Neuronal stem cell (in vitro differentiated cells): ENCODE measurements around the gene LRRC4B.
A peak's percentile ranks its signal among the peaks of the same experiment; 100 is the strongest.

ENCODE experiments used
- DNase-seq: peaks from one replicate; pipeline ENCODE4 v3.0.0-alpha.2; 2013; ENCODE audit warnings: low spot score
- H2AFZ ChIP-seq: one replicate; pipeline ENCODE4 v1.6.1; 2013; ENCODE audit warnings: mild to moderate bottlenecking, low read length, inconsistent platforms
- H2AK5ac ChIP-seq: 2 replicates; pipeline ENCODE4 v1.6.1; 2013; ENCODE audit warnings: low read depth, mild to moderate bottlenecking, inconsistent platforms, low read length, moderate library complexity, mixed read lengths
- H2BK120ac ChIP-seq: 2 replicates; pipeline ENCODE4 v1.6.1; 2013; ENCODE audit warnings: low read depth, mild to moderate bottlenecking, inconsistent platforms, low read length, moderate library complexity, mixed read lengths
- H2BK12ac ChIP-seq: one replicate; pipeline ENCODE4 v1.6.1; 2013; ENCODE audit warnings: low read length, inconsistent platforms
- H2BK15ac ChIP-seq: 2 replicates; pipeline ENCODE4 v1.6.1; 2013; ENCODE audit warnings: mild to moderate bottlenecking, low read length, inconsistent platforms, mixed read lengths
- H2BK5ac ChIP-seq: one replicate; pipeline ENCODE4 v1.6.1; 2013; ENCODE audit warnings: inconsistent platforms, mild to moderate bottlenecking, low read length, moderate library complexity
- H3K14ac ChIP-seq: one replicate; pipeline ENCODE4 v1.6.1; 2013; ENCODE audit warnings: low read length, inconsistent platforms
- H3K18ac ChIP-seq: 2 replicates; pipeline ENCODE4 v1.6.1; 2013; ENCODE audit warnings: low read length, inconsistent platforms
- H3K23ac ChIP-seq: 2 replicates; pipeline ENCODE4 v1.6.1; 2013; ENCODE audit warnings: low read depth, mild to moderate bottlenecking, mixed read lengths, low read length, inconsistent platforms; ENCODE audit not compliant: poor library complexity
- H3K27ac ChIP-seq: replicated peaks from 3 replicates; pipeline ENCODE4 v1.5.1; 2013; ENCODE audit warnings: low read length, inconsistent platforms
- H3K27me3 ChIP-seq, 3 experiments: 2 replicates each; pipeline ENCODE4 v1.6.1; 2013; ENCODE audit warnings: low read length in 3 of 3, mild to moderate bottlenecking in 2 of 3, inconsistent platforms in 1 of 3, low read depth in 1 of 3, mixed read lengths in 1 of 3, moderate library complexity in 1 of 3; ENCODE audit not compliant: control insufficient read depth in 3 of 3, insufficient read depth in 3 of 3
- H3K36me3 ChIP-seq, 2 donors: replicated peaks in 1 of 2; 2 replicates each; pipeline ENCODE4 v1.6.1; 2013; ENCODE audit warnings: low read length in 2 of 2; ENCODE audit not compliant: control insufficient read depth in 2 of 2, insufficient read depth in 2 of 2
- H3K4ac ChIP-seq: 2 replicates; pipeline ENCODE4 v1.6.1; 2013; ENCODE audit warnings: inconsistent platforms, mild to moderate bottlenecking, low read length, moderate library complexity
- H3K4me1 ChIP-seq, 2 donors: 1 replicate in 1 of 2; 2 replicates in 1 of 2; pipeline ENCODE4 v1.6.1; 2013; ENCODE audit warnings: low read length in 2 of 2, low read depth in 1 of 2; ENCODE audit not compliant: control insufficient read depth in 2 of 2, insufficient read depth in 1 of 2
- H3K4me2 ChIP-seq: one replicate; pipeline ENCODE4 v1.6.1; 2013; ENCODE audit warnings: mild to moderate bottlenecking, low read length, inconsistent platforms; ENCODE audit not compliant: insufficient read depth, poor library complexity, severe bottlenecking
- H3K4me3 ChIP-seq, 2 donors: 2 replicates each; pipeline ENCODE4 v1.5.1; 2013; ENCODE audit warnings: low read length in 2 of 2, mild to moderate bottlenecking in 2 of 2, inconsistent platforms in 1 of 2, moderate library complexity in 1 of 2
- H3K79me1 ChIP-seq: one replicate; pipeline ENCODE4 v1.6.1; 2013; ENCODE audit warnings: low read depth, mild to moderate bottlenecking, inconsistent platforms, low read length, moderate library complexity
- H3K9ac ChIP-seq: one replicate; pipeline ENCODE4 v1.6.1; 2013; ENCODE audit warnings: mild to moderate bottlenecking, low read depth, low read length, inconsistent platforms; ENCODE audit not compliant: poor library complexity
- H3K9me3 ChIP-seq, 2 donors: replicated peaks in 1 of 2; 2 replicates each; pipeline versions ENCODE3 to v1.6.1; 2013; ENCODE audit warnings: low read length in 2 of 2, mild to moderate bottlenecking in 2 of 2, inconsistent platforms in 1 of 2, low read depth in 1 of 2, mixed read lengths in 1 of 2, moderate library complexity in 1 of 2; ENCODE audit not compliant: control insufficient read depth in 2 of 2, insufficient read depth in 1 of 2
- H4K8ac ChIP-seq: one replicate; pipeline ENCODE4 v1.6.1; 2013; ENCODE audit warnings: low read depth, mild to moderate bottlenecking, inconsistent platforms, low read length, moderate library complexity
- H4K91ac ChIP-seq: one replicate; pipeline ENCODE4 v1.6.1; 2013; ENCODE audit warnings: low read length, low read depth, mild to moderate bottlenecking, inconsistent platforms; ENCODE audit not compliant: poor library complexity
- WGBS, 2 donors: extraction: QIAGEN DNeasy Blood & Tissue Kit; methylation state at CpG; one replicate each; pipeline ENCODE4 v1.1.7; 2013; ENCODE audit warnings: missing lambda C conversion rate in 2 of 2, mixed read lengths in 1 of 2; ENCODE audit not compliant: insufficient read length in 2 of 2, insufficient replicate concordance in 1 of 2; ENCODE audit errors: extremely low coverage in 2 of 2; 5-methylcytosine and 5-hydroxymethylcytosine counted together

Gene LRRC4B

GRCh38 chr19:50512999-50513745, 55.1 kb downstream of the LRRC4B start:
- H3K18ac ChIP-seq: peak overlapping the region; percentile 5
- H3K23ac ChIP-seq: peak overlapping the region; percentile 85
- H2BK120ac ChIP-seq: peak overlapping the region; percentile 28
- H4K8ac ChIP-seq: no peak overlapping the region
- H2AK5ac ChIP-seq: peak overlapping the region; percentile 94
- no peak overlapping the region for H2BK12ac ChIP-seq
- H3K27me3 ChIP-seq: no peaks in the 10 kb centered on the region
- H2BK15ac ChIP-seq: no peak overlapping the region
- no CpG with 5 or more reads among the region's 12 CpGs for WGBS, 2 donors
- no peak overlapping the region for H3K4ac ChIP-seq
- H3K4me3 ChIP-seq: no peak overlapping the region
- peaks cover 12 to 23% of the 10 kb centered on the region in 2 donors for H3K36me3 ChIP-seq
- H3K79me1 ChIP-seq: peaks cover 7% of the 10 kb centered on the region
- peak overlapping the region; percentile 60 for H3K9ac ChIP-seq
- H3K9me3 ChIP-seq: peaks cover 0 to 2% of the 10 kb centered on the region in 2 donors
- H4K91ac ChIP-seq: no peak overlapping the region
- peaks cover 26 to 46% of the 10 kb centered on the region in 2 donors for H3K4me1 ChIP-seq
- H3K4me2 ChIP-seq: no peak overlapping the region
- no peak overlapping the region for H3K27ac ChIP-seq
- H2AFZ ChIP-seq: no peak overlapping the region
- no peak overlapping the region for H3K14ac ChIP-seq
- DNase-seq: no peak
- H2BK5ac ChIP-seq: peak overlapping the region; percentile 93

- no peak overlapping the region for H2BK120ac ChIP-seq
- peak overlapping the region; percentile 53 for H4K91ac ChIP-seq
- no CpG with 5 or more reads among the region's 36 CpGs for WGBS, 2 donors
- no peak overlapping the region for H3K4ac ChIP-seq
- no peaks in the 10 kb centered on the region for H3K79me1 ChIP-seq
- peak overlapping the region; percentile 99 for H2AK5ac ChIP-seq
- DNase-seq: no peak
- peak overlapping the region; percentile 18 for H3K4me2 ChIP-seq
- peak overlapping the region; percentile 93 for H2BK5ac ChIP-seq
- H3K36me3 ChIP-seq: peaks cover 4 to 15% of the 10 kb centered on the region in 2 donors
- H2AFZ ChIP-seq: no peak overlapping the region
- H3K23ac ChIP-seq: peak overlapping the region; percentile 73
- peak overlapping the region; percentile 39 for H2BK15ac ChIP-seq
- H3K4me1 ChIP-seq: peaks cover 26 to 46% of the 10 kb centered on the region in 2 donors
- H3K9me3 ChIP-seq: no peaks in the 10 kb centered on the region
- no peaks in the 10 kb centered on the region for H3K27me3 ChIP-seq
- H3K4me3 ChIP-seq: peak overlapping the region in 1 of 2 donors; percentile 57
- H3K27ac ChIP-seq: no peak overlapping the region
- no peak overlapping the region for H3K9ac ChIP-seq
- no peak overlapping the region for H2BK12ac ChIP-seq
- no peak overlapping the region for H3K14ac ChIP-seq
- peak overlapping the region; percentile 91 for H3K18ac ChIP-seq
- H4K8ac ChIP-seq: no peak overlapping the region
These were observed 55.9 kb downstream of the LRRC4B start for GRCh38 chr19:50512112-50512998.

- H3K4me3 ChIP-seq: peak within 1 kb of the TSS; percentile 57 to 77
- H3K9me3 ChIP-seq: no peaks in the 10 kb centered on the region
- no peak within 1 kb of the TSS for H3K14ac ChIP-seq
- no CpG with 5 or more reads among the region's 69 CpGs for WGBS, 2 donors
- H3K79me1 ChIP-seq: no peaks in the 10 kb centered on the region
- peak within 1 kb of the TSS; percentile 71 for H3K27ac ChIP-seq
- H2BK12ac ChIP-seq: no peak within 1 kb of the TSS
- peak within 1 kb of the TSS; percentile 99 for H4K8ac ChIP-seq
- H3K4ac ChIP-seq: no peak within 1 kb of the TSS
- H4K91ac ChIP-seq: peak within 1 kb of the TSS; percentile 53
- H3K4me2 ChIP-seq: peak within 1 kb of the TSS; percentile 87
- H3K4me1 ChIP-seq: peaks cover 26 to 46% of the 10 kb centered on the region in 2 donors
- H3K18ac ChIP-seq: peak within 1 kb of the TSS; percentile 91
- H2AK5ac ChIP-seq: peak within 1 kb of the TSS; percentile 99
- DNase-seq: peak; percentile 99
- no peaks in the 10 kb centered on the region for H3K27me3 ChIP-seq
- peaks cover 0 to 7% of the 10 kb centered on the region in 2 donors for H3K36me3 ChIP-seq
- peak within 1 kb of the TSS; percentile 2 for H2BK120ac ChIP-seq
- H2AFZ ChIP-seq: peak within 1 kb of the TSS; percentile 88
- H2BK15ac ChIP-seq: no peak within 1 kb of the TSS
- H3K23ac ChIP-seq: peak within 1 kb of the TSS; percentile 85
- H2BK5ac ChIP-seq: peak within 1 kb of the TSS; percentile 93
- H3K9ac ChIP-seq: peak within 1 kb of the TSS; percentile 70
These were observed 57.0 kb downstream of the LRRC4B start, which contains the start of gene JOSD2 for GRCh38 chr19:50511069-50511822. Gene JOSD2, minus strand, starts transcription at chr19:50511191. Its CDS starts 760 bp downstream, at chr19:50510431.
